H1 (cell line): Measurements from ENCODE around the gene SLFN12L. TPM values are rescaled to one million over a fixed set of nuclear protein-coding genes. Genes with fewer than 3 reads are reported as not detected.
A peak's percentile ranks its signal among the peaks of the same experiment; 100 is the strongest.

Source experiments
- CTCF ChIA-PET: fragments of 300-600 bp; sonication (Branson Sonifier 250); formaldehyde crosslinking; loops from one replicate; lab custom pipeline; 2021; ENCODE audit not compliant: partially characterized antibody; lab: Charles Lee
- POLR2A ChIA-PET: fragments of 300-600 bp; sonication (Branson Sonifier 250); formaldehyde crosslinking; loops from one replicate; lab custom pipeline; 2021; ENCODE audit warnings: inconsistent platforms; ENCODE audit not compliant: partially characterized antibody; lab: Charles Lee
- DNase-seq, 2 experiments: peaks; one replicate each; pipeline versions ENCODE4 v3.0.0 to v3.0.0-alpha.2; 2010 to 2022; ENCODE audit warnings: low spot score in 2 of 2, low read depth in 1 of 2, mixed read lengths in 1 of 2
- FAIRE-seq: peaks from 2 replicates; lab custom pipeline; 2011; peaks lifted over from hg19 to GRCh38; lab: Jason Lieb, UNC
- H2AFZ ChIP-seq: 2 replicates; pipeline ENCODE4 v1.8.1; 2012; ENCODE audit warnings: low read length, inconsistent platforms
- H2AK5ac ChIP-seq: 2 replicates; pipeline ENCODE4 v1.6.1; 2013; ENCODE audit warnings: low read depth, low read length
- H2BK120ac ChIP-seq: replicated peaks from 2 replicates; pipeline ENCODE3; 2013; ENCODE audit warnings: low read depth, low read length, inconsistent platforms
- H2BK12ac ChIP-seq: 2 replicates; pipeline ENCODE4 v1.6.1; 2013; ENCODE audit warnings: low read depth, low read length
- H2BK15ac ChIP-seq: 2 replicates; pipeline ENCODE4 v1.6.1; 2013; ENCODE audit warnings: low read length
- H2BK20ac ChIP-seq: 2 replicates; pipeline ENCODE4 v1.6.1; 2013; ENCODE audit warnings: low read length
- H2BK5ac ChIP-seq: 2 replicates; pipeline ENCODE4 v1.6.1; 2013; ENCODE audit warnings: low read depth, low read length
- H3K14ac ChIP-seq: 2 replicates; pipeline ENCODE4 v1.6.1; 2013; ENCODE audit warnings: inconsistent platforms; ENCODE audit not compliant: insufficient read length
- H3K18ac ChIP-seq: 2 replicates; pipeline ENCODE4 v1.6.1; 2013; ENCODE audit warnings: low read length; ENCODE audit errors: extremely low read depth
- H3K23ac ChIP-seq: 2 replicates; pipeline ENCODE4 v1.6.1; 2013; ENCODE audit warnings: inconsistent platforms; ENCODE audit not compliant: insufficient read length
- H3K23me2 ChIP-seq: 2 replicates; pipeline ENCODE4 v1.6.1; 2013; ENCODE audit warnings: low read depth, low read length
- H3K27ac ChIP-seq: 2 replicates; pipeline ENCODE4 v1.6.1; 2011; ENCODE audit warnings: low read depth, low read length, inconsistent platforms
- H3K27me3 ChIP-seq, 4 experiments: replicated peaks in 1 of 4; 1 replicate in 1 of 4; 2 replicates in 3 of 4; pipeline versions ENCODE4 v1.6.1 to v1.8.1; 2011 to 2013; ENCODE audit warnings: low read length in 3 of 4, mild to moderate bottlenecking in 3 of 4, inconsistent platforms in 2 of 4, mixed read lengths in 2 of 4, moderate library complexity in 1 of 4; ENCODE audit not compliant: control insufficient read depth in 3 of 4, insufficient read depth in 3 of 4; ENCODE audit errors: extremely low read depth in 1 of 4
- H3K36me3 ChIP-seq, 4 experiments: 2 replicates each; pipeline versions ENCODE4 v1.6.1 to v1.8.1; 2011 to 2013; ENCODE audit warnings: mild to moderate bottlenecking in 4 of 4, low read length in 3 of 4, moderate library complexity in 2 of 4, control low read depth in 1 of 4, inconsistent platforms in 1 of 4; ENCODE audit not compliant: insufficient read depth in 4 of 4, control insufficient read depth in 2 of 4
- H3K4ac ChIP-seq: replicated peaks from 2 replicates; pipeline ENCODE3; 2013; ENCODE audit warnings: low read length, low read depth, mixed read lengths, inconsistent platforms; ENCODE audit not compliant: insufficient read length
- H3K4me1 ChIP-seq, 4 experiments: replicated peaks in 1 of 4; 1 replicate in 1 of 4; 2 replicates in 3 of 4; pipeline versions ENCODE4 v1.6.1 to v1.8.1; 2011 to 2013; ENCODE audit warnings: low read length in 3 of 4, inconsistent platforms in 2 of 4, mixed read lengths in 1 of 4; ENCODE audit not compliant: insufficient read depth in 4 of 4, control insufficient read depth in 3 of 4
- H3K4me2 ChIP-seq, 2 experiments: 2 replicates each; pipeline versions ENCODE4 v1.6.1 to v1.8.1; 2011 to 2013; ENCODE audit warnings: low read depth in 2 of 2, low read length in 2 of 2, control low read depth in 1 of 2, inconsistent platforms in 1 of 2, mild to moderate bottlenecking in 1 of 2; ENCODE audit not compliant: insufficient read depth in 1 of 2
- H3K4me3 ChIP-seq, 4 experiments: fragments of 200-600, 300-600 bp in 1 of 4; sonication (generic), shearing (Covaris generic), sonication (Bioruptor Twin) in 1 of 4; 2 replicates each; pipeline versions ENCODE4 v1.5.1 to v1.8.1; 2011 to 2016; ENCODE audit warnings: low read length in 4 of 4, low read depth in 3 of 4, control low read depth in 2 of 4, inconsistent platforms in 2 of 4, mild to moderate bottlenecking in 2 of 4, mixed read lengths in 1 of 4, moderate library complexity in 1 of 4; ENCODE audit not compliant: insufficient read depth in 2 of 4; ENCODE audit errors: extremely low read depth in 1 of 4
- H3K56ac ChIP-seq: replicated peaks from 2 replicates; pipeline ENCODE3; 2013; ENCODE audit warnings: low read depth, mild to moderate bottlenecking, mixed read lengths, low read length, inconsistent platforms; ENCODE audit not compliant: insufficient read length
- H3K79me1 ChIP-seq: 2 replicates; pipeline ENCODE4 v1.6.1; 2013; ENCODE audit warnings: low read depth, low read length, control low read depth
- H3K79me2 ChIP-seq, 2 experiments: 2 replicates each; pipeline versions ENCODE4 v1.6.1 to v1.8.1; 2012 to 2013; ENCODE audit warnings: low read length in 2 of 2, mild to moderate bottlenecking in 2 of 2, inconsistent platforms in 1 of 2; ENCODE audit not compliant: insufficient read depth in 2 of 2, control insufficient read depth in 1 of 2
- H3K9ac ChIP-seq, 4 experiments: replicated peaks in 1 of 4; 1 replicate in 1 of 4; 2 replicates in 3 of 4; pipeline versions ENCODE4 v1.6.1 to v1.8.1; 2011 to 2013; ENCODE audit warnings: low read depth in 3 of 4, low read length in 3 of 4, control low read depth in 2 of 4, mild to moderate bottlenecking in 2 of 4, moderate library complexity in 2 of 4, inconsistent platforms in 1 of 4; ENCODE audit errors: extremely low read depth in 1 of 4
- H3K9me3 ChIP-seq, 2 experiments: 2 replicates each; pipeline versions ENCODE4 v1.6.1 to v1.8.1; 2012 to 2013; ENCODE audit warnings: mild to moderate bottlenecking in 2 of 2, moderate library complexity in 2 of 2, control low read depth in 1 of 2, inconsistent platforms in 1 of 2, low read depth in 1 of 2, low read length in 1 of 2, mixed read lengths in 1 of 2; ENCODE audit not compliant: insufficient read depth in 2 of 2
- H4K20me1 ChIP-seq, 2 experiments: replicated peaks in 1 of 2; 2 replicates each; pipeline versions ENCODE3 to v1.8.1; 2011 to 2013; ENCODE audit warnings: inconsistent platforms in 2 of 2, low read length in 2 of 2, mild to moderate bottlenecking in 1 of 2; ENCODE audit not compliant: insufficient read depth in 2 of 2, control insufficient read depth in 1 of 2
- H4K5ac ChIP-seq: 2 replicates; pipeline ENCODE4 v1.6.1; 2013; ENCODE audit warnings: low read length, low read depth, mixed read lengths, inconsistent platforms; ENCODE audit not compliant: insufficient read length
- H4K8ac ChIP-seq: 2 replicates; pipeline ENCODE4 v1.8.0; 2013; ENCODE audit warnings: mild to moderate bottlenecking, moderate library complexity, low read length, inconsistent platforms; ENCODE audit not compliant: insufficient read depth; ENCODE audit errors: extremely low read depth
- H4K91ac ChIP-seq: replicated peaks from 2 replicates; pipeline ENCODE3; 2013; ENCODE audit warnings: low read length, mixed read lengths, inconsistent platforms; ENCODE audit not compliant: insufficient read length
- EZH2 ChIP-seq: fragments of 200-600 bp; sonication (generic); IDR thresholded peaks from 2 replicates; pipeline ENCODE4 v1.7.1; 2012; ENCODE audit warnings: low read depth, mild to moderate bottlenecking, moderate library complexity, low read length, inconsistent platforms; ENCODE audit not compliant: severe bottlenecking
- WGBS, 2 experiments: shearing (Covaris generic) in 1 of 2; methylation state at CpG; one replicate each; pipeline versions ENCODE4 v1.1.6 to v1.1.7; 2013 to 2015; ENCODE audit warnings: low lambda C conversion rate in 2 of 2, mixed read lengths in 2 of 2, inconsistent platforms in 1 of 2, low coverage in 1 of 2, missing lambda C conversion rate in 1 of 2; ENCODE audit not compliant: insufficient replicate concordance in 2 of 2, insufficient coverage in 1 of 2, insufficient read length in 1 of 2; ENCODE audit errors: extremely low coverage in 1 of 2, missing lambda C conversion rate in 1 of 2; 5-methylcytosine and 5-hydroxymethylcytosine counted together
- polyA plus RNA-seq, 7 experiments: library from polyadenylated mRNA; depleted of rRNA in 3 of 7; stranded (reverse) in 5 of 7; unstranded in 2 of 7; fragments of >200 nt in 5 of 7; fragments of 200-250 nt in 2 of 7; gene quantifications; 1 replicate in 5 of 7; 2 replicates in 1 of 7; 4 replicates in 1 of 7; pipeline versions ENCODE4 v1.2.1 to v1.2.3, GENCODE V29; 2011 to 2013; ENCODE audit warnings: missing spikeins in 2 of 7, mixed read lengths in 2 of 7
- total RNA-seq: library from RNA; stranded (reverse); fragmentation: NEBNext Ultra II Directional; extraction: Animal tissue kit (Norgen Biotek cat#: 25700); gene quantifications from 2 replicates; pipeline ENCODE4 v1.2.1, GENCODE V29; 2021
- TF ChIP-seq, protein P1 (sequence below), 3 experiments: IDR thresholded peaks; 1 replicate in 2 of 3; 2 replicates in 1 of 3; pipeline versions ENCODE4 v1.5.1 to v1.6.1; 2011; ENCODE audit warnings: low read length in 3 of 3, mild to moderate bottlenecking in 3 of 3, inconsistent platforms in 2 of 3, low read depth in 1 of 3, moderate library complexity in 1 of 3; ENCODE audit not compliant: insufficient read depth in 1 of 3; ENCODE audit errors: control extremely low read depth in 1 of 3

SLFN12L gene
- total and polyA plus RNA-seq, 2 of the 8 experiments (the other 6 are each of a cell fraction or from before 2014, with no cell fraction given) = not detected

DNA sequence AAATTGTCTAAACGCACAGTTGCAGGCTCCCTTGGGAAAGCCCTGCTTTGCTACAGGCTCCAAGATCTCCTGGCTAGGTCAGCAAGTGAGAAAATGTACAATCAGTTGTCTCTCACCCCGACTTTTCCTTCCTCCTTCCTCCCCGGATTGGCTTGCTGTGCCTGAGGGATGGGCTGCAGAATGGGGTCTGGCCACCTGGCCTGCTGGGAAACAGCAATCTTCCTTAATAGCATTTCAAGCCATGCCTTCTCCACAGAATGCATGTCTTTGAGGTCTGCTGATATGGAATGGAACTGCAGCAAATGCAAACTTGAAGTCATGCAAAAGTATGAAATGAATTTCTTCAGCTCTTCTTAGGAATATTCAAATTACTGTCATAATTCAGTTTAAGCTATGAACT lies 46.1 kb downstream of the SLFN12L start:
- Histone ChIP-seq H3K9ac (no peak overlapping the region), H3K23ac (no peak overlapping the region), H2BK20ac (no peak overlapping the region), H4K91ac (no peak overlapping the region), H3K14ac (no peak overlapping the region), H2BK120ac (no peak overlapping the region), H2BK5ac (no peak overlapping the region), H3K79me1 (no peaks in the 10 kb centered on the region), H4K20me1 (peaks cover 10 to 27% of the 10 kb centered on the region in 2 experiments), H4K8ac (no peak overlapping the region), H3K4me3 (no peak overlapping the region), H3K23me2 (peaks cover 6% of the 10 kb centered on the region; the same call in 1 of the 2 replicates), H2BK12ac (no peak overlapping the region), H3K4ac (no peak overlapping the region), H3K79me2 (no peaks in the 10 kb centered on the region), H3K4me1 (peaks cover 8 to 18% (median 12%) of the 10 kb centered on the region in 4 experiments), H3K27me3 (peaks cover 77 to 100% (median 95%) of the 10 kb centered on the region in 4 experiments), H3K56ac (no peak overlapping the region), H2AK5ac (no peak overlapping the region), H3K4me2 (no peak overlapping the region), H4K5ac (no peak overlapping the region), H3K36me3 (no peaks in the 10 kb centered on the region), H2AFZ (no peak overlapping the region), H3K9me3 (no peaks in the 10 kb centered on the region), H3K18ac (no peak overlapping the region), H3K27ac (no peak overlapping the region), H2BK15ac (no peak overlapping the region)
- 22% methylated on average over 3 of the region's 3 CpGs; no CpG with 5 or more reads in 1 of the 2 experiments for WGBS, 2 experiments
- POLR2A ChIA-PET = no interaction called here
- CTCF ChIA-PET = interaction anchor here (2.0 to 2.5 kb wide), 2 partner anchors 43 to 178 kb away, joined by 7 to 10 read pairs; no protein-coding TSS in a partner anchor
- FAIRE-seq (no peak), DNase-seq (no peak)
- TF ChIP-seq, protein P1, sequence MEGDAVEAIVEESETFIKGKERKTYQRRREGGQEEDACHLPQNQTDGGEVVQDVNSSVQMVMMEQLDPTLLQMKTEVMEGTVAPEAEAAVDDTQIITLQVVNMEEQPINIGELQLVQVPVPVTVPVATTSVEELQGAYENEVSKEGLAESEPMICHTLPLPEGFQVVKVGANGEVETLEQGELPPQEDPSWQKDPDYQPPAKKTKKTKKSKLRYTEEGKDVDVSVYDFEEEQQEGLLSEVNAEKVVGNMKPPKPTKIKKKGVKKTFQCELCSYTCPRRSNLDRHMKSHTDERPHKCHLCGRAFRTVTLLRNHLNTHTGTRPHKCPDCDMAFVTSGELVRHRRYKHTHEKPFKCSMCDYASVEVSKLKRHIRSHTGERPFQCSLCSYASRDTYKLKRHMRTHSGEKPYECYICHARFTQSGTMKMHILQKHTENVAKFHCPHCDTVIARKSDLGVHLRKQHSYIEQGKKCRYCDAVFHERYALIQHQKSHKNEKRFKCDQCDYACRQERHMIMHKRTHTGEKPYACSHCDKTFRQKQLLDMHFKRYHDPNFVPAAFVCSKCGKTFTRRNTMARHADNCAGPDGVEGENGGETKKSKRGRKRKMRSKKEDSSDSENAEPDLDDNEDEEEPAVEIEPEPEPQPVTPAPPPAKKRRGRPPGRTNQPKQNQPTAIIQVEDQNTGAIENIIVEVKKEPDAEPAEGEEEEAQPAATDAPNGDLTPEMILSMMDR (IDR thresholded peaks at IDR 0.05; ENCODE audit: control extremely low read depth in 1 of 3, insufficient read depth in 1 of 3, low read depth in 1 of 3, low read length in 3 of 3) = no peak
- peak; percentile 15 for TF ChIP-seq EZH2
